Measurements from ENCODE around the gene PMPCA. TPM values are rescaled to one million over a fixed set of nuclear protein-coding genes. Genes with fewer than 3 reads are reported as not detected.

Gene PMPCA
- total and polyA plus RNA-seq, 2 donors (not counting 3 experiments of a cell fraction or from before 2014, with no cell fraction given) = 69.0 to 75.3 TPM

DNA sequence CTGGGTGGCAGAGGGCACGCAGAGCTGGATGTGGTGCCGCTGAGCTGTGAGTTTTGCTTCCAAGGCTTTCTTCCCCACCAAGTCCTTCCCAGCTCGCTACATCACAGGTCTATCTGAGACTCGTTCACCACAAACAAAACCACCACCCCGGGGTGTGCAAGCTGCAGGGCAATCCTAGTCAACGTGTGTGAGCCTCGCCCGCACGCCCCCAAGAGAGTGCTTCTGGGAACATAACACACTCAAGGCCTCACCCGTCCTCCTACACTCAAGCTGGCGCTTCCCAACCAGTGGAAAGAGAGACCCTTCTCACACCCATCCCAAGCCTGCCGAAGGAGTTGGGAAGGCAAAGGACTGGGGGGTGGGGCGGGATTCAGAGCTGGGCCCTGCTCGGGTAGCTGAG lies 21.1 kb upstream of the PMPCA start:
- dilution Hi-C loops (cut with MboI; ENCODE audit: extremely low pct_ligation_motif_present, low sequenced_read_pairs) = no loop called here
- H2AFZ ChIP-seq (ENCODE audit: low read depth, low read length) = no peak overlapping the region
- H4K20me1 ChIP-seq (replicated peaks; ENCODE audit: control insufficient read depth, extremely low read depth, insufficient read depth, low read length) = no peaks in the 10 kb centered on the region
- H3K9me1 ChIP-seq (replicated peaks; ENCODE audit: control insufficient read depth, extremely low read depth, insufficient read depth, low read length) = no peaks in the 10 kb centered on the region
- H3K27ac ChIP-seq (ENCODE audit: insufficient read depth, low read depth, low read length) = no peak overlapping the region
- ChIA-PET CTCF (interaction anchor here (0.8 to 2.2 kb wide), 3 partner anchors 12 to 77 kb away, joined by 4 to 5 read pairs (median 4); no protein-coding TSS in a partner anchor), POLR2A (no interaction called here)
- FAIRE-seq (no peak), DNase-seq (ENCODE audit: low read depth, low spot score) (no peak)
- no peaks in the 10 kb centered on the region for H3K9me3 ChIP-seq (replicated peaks; ENCODE audit: control insufficient read depth, insufficient read depth, low read length)
- TF ChIP-seq GATA2 (IDR thresholded peaks at IDR 0.05; ENCODE audit: insufficient read depth, insufficient read length, low read depth, low read length) (no peak), POLR2A (IDR thresholded peaks at IDR 0.05; ENCODE audit: low read depth, low read length) (no peak), MYC (IDR thresholded peaks at IDR 0.05; ENCODE audit: low read depth, low read length) (no peak), POLR2AphosphoS5 (IDR thresholded peaks at IDR 0.05; ENCODE audit: insufficient read depth, low read depth, low read length) (no peak), FOS (IDR thresholded peaks at IDR 0.05; ENCODE audit: borderline replicate concordance, insufficient read depth, low read length) (no peak), EZH2 (IDR thresholded peaks at IDR 0.05; ENCODE audit: borderline replicate concordance, low read depth, low read length, severe bottlenecking) (no peak)
- TF ChIP-seq, protein P1, sequence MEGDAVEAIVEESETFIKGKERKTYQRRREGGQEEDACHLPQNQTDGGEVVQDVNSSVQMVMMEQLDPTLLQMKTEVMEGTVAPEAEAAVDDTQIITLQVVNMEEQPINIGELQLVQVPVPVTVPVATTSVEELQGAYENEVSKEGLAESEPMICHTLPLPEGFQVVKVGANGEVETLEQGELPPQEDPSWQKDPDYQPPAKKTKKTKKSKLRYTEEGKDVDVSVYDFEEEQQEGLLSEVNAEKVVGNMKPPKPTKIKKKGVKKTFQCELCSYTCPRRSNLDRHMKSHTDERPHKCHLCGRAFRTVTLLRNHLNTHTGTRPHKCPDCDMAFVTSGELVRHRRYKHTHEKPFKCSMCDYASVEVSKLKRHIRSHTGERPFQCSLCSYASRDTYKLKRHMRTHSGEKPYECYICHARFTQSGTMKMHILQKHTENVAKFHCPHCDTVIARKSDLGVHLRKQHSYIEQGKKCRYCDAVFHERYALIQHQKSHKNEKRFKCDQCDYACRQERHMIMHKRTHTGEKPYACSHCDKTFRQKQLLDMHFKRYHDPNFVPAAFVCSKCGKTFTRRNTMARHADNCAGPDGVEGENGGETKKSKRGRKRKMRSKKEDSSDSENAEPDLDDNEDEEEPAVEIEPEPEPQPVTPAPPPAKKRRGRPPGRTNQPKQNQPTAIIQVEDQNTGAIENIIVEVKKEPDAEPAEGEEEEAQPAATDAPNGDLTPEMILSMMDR (IDR thresholded peaks at IDR 0.05; ENCODE audit: extremely low read depth in 1 of 2, insufficient read depth in 1 of 2, low read depth in 1 of 2, low read length in 2 of 2) = no peak
- H3K4me1 ChIP-seq (ENCODE audit: control insufficient read depth, extremely low read depth, insufficient read depth, low read length) = no peaks in the 10 kb centered on the region
- H3K36me3 ChIP-seq (ENCODE audit: control insufficient read depth in 2 of 2, extremely low read depth in 1 of 2, insufficient read depth in 2 of 2, low read length in 2 of 2) = peaks cover 6 to 57% of the 10 kb centered on the region in 2 experiments
- intact Hi-C loops (cut with micrococcal nuclease) = no loop called here
- no peaks in the 10 kb centered on the region for H3K79me2 ChIP-seq (ENCODE audit: control insufficient read depth, insufficient read depth, low read length)
- no peak overlapping the region for H3K4me2 ChIP-seq (ENCODE audit: insufficient read depth, low read length)
- H3K27me3 ChIP-seq (ENCODE audit: control insufficient read depth in 2 of 2, insufficient read depth in 2 of 2, low read length in 2 of 2) = no peaks in the 10 kb centered on the region
- H3K9ac ChIP-seq (replicated peaks; ENCODE audit: extremely low read depth, insufficient read depth, low read length) = no peak overlapping the region
- BruUV-seq (replicated peaks) = no TSS peak
- H3K4me3 ChIP-seq (replicated peaks in 1 of 3; ENCODE audit: insufficient read depth in 1 of 3, low read depth in 1 of 3, low read length in 3 of 3) = no peak overlapping the region

Measured in endothelial cell of umbilical vein (primary cell).